Loucy (cell line): ENCODE measurements around the gene KLC1.

Experiments
- H2AFZ ChIP-seq: fragments of 200-600 bp; sonication (generic); 2 replicates; pipeline ENCODE4 v1.6.0; 2016; ENCODE audit warnings: antibody characterized with exemption, mild to moderate bottlenecking, low read length, moderate library complexity
- H3F3A ChIP-seq: fragments of 200-600 bp; 2 replicates; pipeline ENCODE4 v1.6.0; 2016; ENCODE audit warnings: antibody characterized with exemption, low read depth, mild to moderate bottlenecking
- H3K27me3 ChIP-seq: fragments of 200-600 bp; sonication (generic); 2 replicates; pipeline ENCODE4 v1.6.1; 2014; ENCODE audit warnings: low read length, mild to moderate bottlenecking; ENCODE audit not compliant: insufficient read depth, poor library complexity, severe bottlenecking
- H3K36me3 ChIP-seq: fragments of 200-600 bp; sonication (generic); 2 replicates; pipeline ENCODE4 v1.6.1; 2016; ENCODE audit warnings: low read length; ENCODE audit not compliant: insufficient read depth
- H3K4me1 ChIP-seq: fragments of 200-600 bp; sonication (generic); 2 replicates; pipeline ENCODE4 v1.5.1; 2014; ENCODE audit warnings: low read length, mild to moderate bottlenecking; ENCODE audit not compliant: insufficient read depth, poor library complexity, severe bottlenecking
- H3K4me2 ChIP-seq: fragments of 200-600 bp; sonication (generic); 2 replicates; pipeline ENCODE4 v1.6.0; 2014; ENCODE audit warnings: antibody characterized with exemption, low read length, low read depth, mild to moderate bottlenecking; ENCODE audit not compliant: poor library complexity, severe bottlenecking
- H3K4me3 ChIP-seq: fragments of 200-600 bp; sonication (generic); 2 replicates; pipeline ENCODE4 v1.5.1; 2014; ENCODE audit warnings: low read length, mild to moderate bottlenecking, mixed read lengths; ENCODE audit not compliant: poor library complexity, severe bottlenecking
- H3K79me2 ChIP-seq: fragments of 200-600 bp; sonication (generic); 2 replicates; pipeline ENCODE4 v1.6.1; 2014; ENCODE audit warnings: low read length; ENCODE audit not compliant: insufficient read depth
- H3K9ac ChIP-seq: fragments of 200-600 bp; sonication (generic); 2 replicates; pipeline ENCODE4 v1.6.0; 2014; ENCODE audit warnings: mild to moderate bottlenecking, low read depth, low read length, moderate library complexity; ENCODE audit not compliant: poor library complexity, severe bottlenecking
- H3K9me2 ChIP-seq: fragments of 200-600 bp; sonication (generic); replicated peaks from 2 replicates; pipeline ENCODE4 v1.6.1; 2016; ENCODE audit warnings: low read depth, low read length, mixed read lengths
- H3K9me3 ChIP-seq: fragments of 200-600 bp; sonication (generic); 2 replicates; pipeline ENCODE4 v1.6.1; 2014; ENCODE audit warnings: mild to moderate bottlenecking, antibody characterized with exemption, low read length, low read depth; ENCODE audit not compliant: insufficient read depth
- H4K20me1 ChIP-seq: fragments of 200-600 bp; sonication (generic); 2 replicates; pipeline ENCODE4 v1.6.0; 2014; ENCODE audit warnings: antibody characterized with exemption, low read length, mild to moderate bottlenecking; ENCODE audit not compliant: insufficient read depth, poor library complexity, severe bottlenecking
- EZH2phosphoT487 ChIP-seq: fragments of 200-600 bp; IDR thresholded peaks from 2 replicates; pipeline ENCODE4 v1.6.1; 2018; ENCODE audit warnings: antibody characterized with exemption, mild to moderate bottlenecking, moderate library complexity, borderline replicate concordance
- TF ChIP-seq, protein P1 (sequence below): fragments of 200-600 bp; sonication (generic); conservative IDR thresholded peaks from 2 replicates; pipeline ENCODE4 v1.5.1; 2014; ENCODE audit warnings: mild to moderate bottlenecking, antibody characterized with exemption, low read length

Gene KLC1

DNA sequence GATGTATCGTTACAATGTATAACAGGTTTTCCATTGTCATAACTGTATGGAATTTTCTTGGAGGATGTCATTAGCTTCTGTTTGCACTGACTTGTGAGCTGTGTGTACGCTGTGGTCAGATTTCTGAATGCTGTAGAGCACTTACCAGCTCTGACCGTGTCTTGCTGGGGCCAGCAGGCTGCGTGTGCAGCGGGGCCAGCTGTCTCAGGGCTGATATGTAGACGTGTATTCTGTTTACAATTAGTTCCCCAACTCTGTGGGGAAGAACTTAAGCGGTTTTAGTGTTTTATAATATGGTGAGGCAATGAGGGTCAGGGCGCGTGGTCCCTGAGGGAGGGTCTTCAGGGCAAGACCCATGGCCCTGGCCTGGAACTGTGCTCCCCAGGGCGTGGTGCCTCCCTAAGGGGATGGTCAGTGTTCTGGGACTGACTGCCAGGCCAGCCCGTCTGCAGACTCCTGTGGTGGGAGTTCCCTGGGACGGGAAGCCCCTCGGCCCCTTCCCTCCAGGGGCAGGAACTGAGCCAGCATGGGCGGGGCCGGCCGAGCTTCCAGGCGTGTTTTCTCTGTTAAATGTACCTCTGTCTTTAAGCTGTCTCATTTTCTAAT lies 67.6 kb downstream of the KLC1 start:
- no peaks in the 10 kb centered on the region for H3F3A ChIP-seq
- H3K9me3 ChIP-seq = no peaks in the 10 kb centered on the region
- H3K36me3 ChIP-seq = peaks cover 66% of the 10 kb centered on the region; the same call in 1 of the 2 replicates
- no peak overlapping the region for H2AFZ ChIP-seq
- H3K27me3 ChIP-seq = no peaks in the 10 kb centered on the region
- H3K9me2 ChIP-seq = no peaks in the 10 kb centered on the region
- H3K4me3 ChIP-seq = no peak overlapping the region
- H3K4me1 ChIP-seq = no peaks in the 10 kb centered on the region
- H3K9ac ChIP-seq = no peak overlapping the region
- H3K79me2 ChIP-seq = no peaks in the 10 kb centered on the region
- no peaks in the 10 kb centered on the region for H4K20me1 ChIP-seq
- no peak overlapping the region for H3K4me2 ChIP-seq
- no peak for TF ChIP-seq EZH2phosphoT487

- TF ChIP-seq, protein P1, sequence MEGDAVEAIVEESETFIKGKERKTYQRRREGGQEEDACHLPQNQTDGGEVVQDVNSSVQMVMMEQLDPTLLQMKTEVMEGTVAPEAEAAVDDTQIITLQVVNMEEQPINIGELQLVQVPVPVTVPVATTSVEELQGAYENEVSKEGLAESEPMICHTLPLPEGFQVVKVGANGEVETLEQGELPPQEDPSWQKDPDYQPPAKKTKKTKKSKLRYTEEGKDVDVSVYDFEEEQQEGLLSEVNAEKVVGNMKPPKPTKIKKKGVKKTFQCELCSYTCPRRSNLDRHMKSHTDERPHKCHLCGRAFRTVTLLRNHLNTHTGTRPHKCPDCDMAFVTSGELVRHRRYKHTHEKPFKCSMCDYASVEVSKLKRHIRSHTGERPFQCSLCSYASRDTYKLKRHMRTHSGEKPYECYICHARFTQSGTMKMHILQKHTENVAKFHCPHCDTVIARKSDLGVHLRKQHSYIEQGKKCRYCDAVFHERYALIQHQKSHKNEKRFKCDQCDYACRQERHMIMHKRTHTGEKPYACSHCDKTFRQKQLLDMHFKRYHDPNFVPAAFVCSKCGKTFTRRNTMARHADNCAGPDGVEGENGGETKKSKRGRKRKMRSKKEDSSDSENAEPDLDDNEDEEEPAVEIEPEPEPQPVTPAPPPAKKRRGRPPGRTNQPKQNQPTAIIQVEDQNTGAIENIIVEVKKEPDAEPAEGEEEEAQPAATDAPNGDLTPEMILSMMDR = no peak
- no peak for TF ChIP-seq EZH2phosphoT487
- Histone ChIP-seq H3K4me3 (no peak overlapping the region), H4K20me1 (no peaks in the 10 kb centered on the region), H2AFZ (no peak overlapping the region), H3K9me3 (no peaks in the 10 kb centered on the region), H3K36me3 (peaks cover 68% of the 10 kb centered on the region; the same call in 1 of the 2 replicates), H3K4me2 (no peak overlapping the region), H3F3A (no peaks in the 10 kb centered on the region), H3K79me2 (no peaks in the 10 kb centered on the region), H3K4me1 (no peaks in the 10 kb centered on the region), H3K27me3 (no peaks in the 10 kb centered on the region), H3K9me2 (no peaks in the 10 kb centered on the region), H3K9ac (no peak overlapping the region)
These were observed 68.2 kb downstream of the KLC1 start for GRCh38 chr14:103697206-103697602.

GRCh38 chr14:103697603-103698379 lies 68.8 kb downstream of the KLC1 start:
- Histone ChIP-seq H2AFZ (no peak overlapping the region), H3K4me2 (no peak overlapping the region), H3K36me3 (peaks cover 67% of the 10 kb centered on the region; the same call in 1 of the 2 replicates), H3K79me2 (no peaks in the 10 kb centered on the region), H3K4me3 (no peak overlapping the region), H3F3A (no peaks in the 10 kb centered on the region), H4K20me1 (no peaks in the 10 kb centered on the region), H3K9me2 (no peaks in the 10 kb centered on the region), H3K4me1 (no peaks in the 10 kb centered on the region), H3K27me3 (no peaks in the 10 kb centered on the region), H3K9me3 (no peaks in the 10 kb centered on the region), H3K9ac (no peak overlapping the region)
- TF ChIP-seq, protein P1 = no peak
- no peak for TF ChIP-seq EZH2phosphoT487
